Body of pancreas (tissue), 4 donors: ENCODE results near the gene PLA2G12B. TPM values are rescaled to one million over a fixed set of nuclear protein-coding genes. Genes with fewer than 3 reads are reported as not detected.

ENCODE experiments used
- ATAC-seq: fragments of 150-250 bp; one replicate; pipeline ENCODE4 v1.9.1; 2016
- DNase-seq, 4 donors: peaks; one replicate each; pipeline ENCODE4 v3.0.0-alpha.2; 2019
- H3K27ac ChIP-seq, 4 donors: fragments of 200-600 bp; sonication (generic); 1 replicate in 3 of 4; 2 replicates in 1 of 4; pipeline versions ENCODE4 v1.5.1 to v1.6.1; 2016 to 2019; ENCODE audit warnings: mild to moderate bottlenecking in 1 of 4, mixed read lengths in 1 of 4, moderate library complexity in 1 of 4
- H3K27me3 ChIP-seq, 2 donors: fragments of 200-600 bp; sonication (generic); one replicate each; pipeline ENCODE4 v1.6.0; 2016; ENCODE audit warnings: mild to moderate bottlenecking in 1 of 2
- H3K36me3 ChIP-seq, 2 donors: fragments of 200-600 bp; sonication (generic); replicated peaks in 1 of 2; 2 replicates each; pipeline ENCODE4 v1.5.1; 2016; ENCODE audit warnings: low read depth in 2 of 2; ENCODE audit not compliant: insufficient read depth in 1 of 2
- H3K4me1 ChIP-seq: fragments of 200-600 bp; sonication (generic); one replicate; pipeline ENCODE4 v1.6.0; 2016
- H3K4me3 ChIP-seq, 2 donors: fragments of 200-600 bp; sonication (generic); 1 replicate in 1 of 2; 2 replicates in 1 of 2; pipeline ENCODE4 v1.5.1; 2016 to 2019
- H3K9me3 ChIP-seq, 3 donors: fragments of 200-600 bp; sonication (generic); 1 replicate in 2 of 3; 2 replicates in 1 of 3; pipeline ENCODE4 v1.5.1; 2016
- POLR2A ChIP-seq, 3 donors: fragments of 450-650 bp; IDR thresholded peaks; one replicate each; pipeline ENCODE4 v1.6.1; 2016; ENCODE audit warnings: antibody characterized with exemption in 3 of 3, mild to moderate bottlenecking in 2 of 3
- WGBS, 2 donors: methylation state at CpG; one replicate each; pipeline ENCODE4 v1.1.5; 2017; 5-methylcytosine and 5-hydroxymethylcytosine counted together
- intact Hi-C: fragments of 100-400 bp; cut with DNase I; formaldehyde crosslinking; loops from one replicate; pipeline ENCODE4 v1.15.1; 2023
- total RNA-seq, 2 donors: library from RNA; depleted of rRNA; stranded (reverse); fragments of >200 nt; gene quantifications; one replicate each; pipeline ENCODE4 v1.1.0, GENCODE V29; 2016
- TF ChIP-seq, protein P1 (sequence below), 7 experiments: fragments of 450-650 bp in 4 of 7; fragments of 200-600 bp in 3 of 7; sonication (generic) in 3 of 7; IDR thresholded peaks; one replicate each; pipeline ENCODE4 v1.5.1; 2016 to 2019; ENCODE audit warnings: antibody characterized with exemption in 7 of 7

PLA2G12B gene
- total RNA-seq, 2 donors from 2014 or later, result not detected

DNA sequence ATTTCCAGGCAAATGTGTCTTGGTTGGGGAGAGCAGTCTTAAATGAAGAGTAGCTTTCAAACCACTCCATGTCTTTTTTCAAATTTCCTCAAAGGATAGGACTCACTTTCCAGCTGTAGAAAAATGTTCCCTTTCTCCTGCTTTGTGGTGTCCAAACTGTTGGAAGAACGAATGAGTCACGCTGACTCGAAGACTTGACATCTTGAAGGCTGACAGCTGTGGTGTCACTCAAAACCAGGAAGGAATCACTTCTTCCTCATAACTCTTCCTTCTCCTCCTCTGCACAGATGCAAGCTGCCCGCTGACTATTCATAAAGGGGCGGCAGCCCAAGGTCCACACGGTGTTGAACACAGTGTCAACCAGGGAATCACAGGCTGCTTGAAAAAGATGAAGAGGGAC, 19.2 kb downstream of the PLA2G12B start:
- TF ChIP-seq, protein P1, sequence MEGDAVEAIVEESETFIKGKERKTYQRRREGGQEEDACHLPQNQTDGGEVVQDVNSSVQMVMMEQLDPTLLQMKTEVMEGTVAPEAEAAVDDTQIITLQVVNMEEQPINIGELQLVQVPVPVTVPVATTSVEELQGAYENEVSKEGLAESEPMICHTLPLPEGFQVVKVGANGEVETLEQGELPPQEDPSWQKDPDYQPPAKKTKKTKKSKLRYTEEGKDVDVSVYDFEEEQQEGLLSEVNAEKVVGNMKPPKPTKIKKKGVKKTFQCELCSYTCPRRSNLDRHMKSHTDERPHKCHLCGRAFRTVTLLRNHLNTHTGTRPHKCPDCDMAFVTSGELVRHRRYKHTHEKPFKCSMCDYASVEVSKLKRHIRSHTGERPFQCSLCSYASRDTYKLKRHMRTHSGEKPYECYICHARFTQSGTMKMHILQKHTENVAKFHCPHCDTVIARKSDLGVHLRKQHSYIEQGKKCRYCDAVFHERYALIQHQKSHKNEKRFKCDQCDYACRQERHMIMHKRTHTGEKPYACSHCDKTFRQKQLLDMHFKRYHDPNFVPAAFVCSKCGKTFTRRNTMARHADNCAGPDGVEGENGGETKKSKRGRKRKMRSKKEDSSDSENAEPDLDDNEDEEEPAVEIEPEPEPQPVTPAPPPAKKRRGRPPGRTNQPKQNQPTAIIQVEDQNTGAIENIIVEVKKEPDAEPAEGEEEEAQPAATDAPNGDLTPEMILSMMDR (IDR thresholded peaks at IDR 0.05), result no peak
- TF ChIP-seq POLR2A (IDR thresholded peaks at IDR 0.05), result no peak
- Histone ChIP-seq H3K36me3 (no peaks in the 10 kb centered on the region), H3K9me3 (no peaks in the 10 kb centered on the region), H3K4me1 (no peaks in the 10 kb centered on the region), H3K27ac (no peak overlapping the region), H3K27me3 (no peaks in the 10 kb centered on the region), H3K4me3 (no peak overlapping the region)
- WGBS, 2 donors, result 88 to 91% methylated on average over 6 of the region's 6 CpGs
- DNase-seq, result no peak
- no peak for ATAC-seq
- intact Hi-C loops, result no loop called here

DNA sequence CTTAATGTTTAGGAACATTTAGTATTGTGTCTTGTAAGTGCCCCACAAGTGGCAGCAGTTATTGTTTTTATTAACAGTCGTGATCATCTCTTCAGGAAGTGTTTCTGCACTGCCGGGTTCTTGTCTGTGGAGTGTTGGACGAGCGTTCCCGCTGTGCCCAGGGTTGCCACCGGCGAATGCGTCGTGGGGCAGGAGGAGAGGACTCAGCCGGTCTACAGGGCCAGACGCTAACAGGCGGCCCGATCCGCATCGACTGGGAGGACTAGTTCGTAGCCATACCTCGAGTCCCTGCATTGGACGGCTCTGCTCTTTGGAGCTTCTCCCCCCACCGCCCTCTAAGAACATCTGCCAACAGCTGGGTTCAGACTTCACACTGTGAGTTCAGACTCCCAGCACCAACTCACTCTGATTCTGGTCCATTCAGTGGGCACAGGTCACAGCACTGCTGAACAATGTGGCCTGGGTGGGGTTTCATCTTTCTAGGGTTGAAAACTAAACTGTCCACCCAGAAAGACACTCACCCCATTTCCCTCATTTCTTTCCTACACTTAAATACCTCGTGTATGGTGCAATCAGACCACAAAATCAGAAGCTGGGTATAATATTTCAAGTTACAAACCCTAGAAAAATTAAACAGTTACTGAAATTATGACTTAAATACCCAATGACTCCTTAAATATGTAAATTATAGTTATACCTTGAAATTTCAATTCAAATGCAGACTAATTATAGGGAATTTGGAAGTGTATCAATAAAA, 22.2 kb downstream of the PLA2G12B start:
- H3K27me3 ChIP-seq, result no peaks in the 10 kb centered on the region
- DNase-seq (no peak), ATAC-seq (no peak)
- TF ChIP-seq, protein P1 (IDR thresholded peaks at IDR 0.05), result no peak
- no peak for TF ChIP-seq POLR2A (IDR thresholded peaks at IDR 0.05)
- no peaks in the 10 kb centered on the region for H3K36me3 ChIP-seq
- 81 to 88% methylated on average over 20 of the region's 20 CpGs for WGBS, 2 donors
- H3K9me3 ChIP-seq, result no peaks in the 10 kb centered on the region
- H3K27ac ChIP-seq, result no peak overlapping the region
- H3K4me3 ChIP-seq, result no peak overlapping the region
- no peaks in the 10 kb centered on the region for H3K4me1 ChIP-seq
- intact Hi-C loops, result no loop called here

DNA sequence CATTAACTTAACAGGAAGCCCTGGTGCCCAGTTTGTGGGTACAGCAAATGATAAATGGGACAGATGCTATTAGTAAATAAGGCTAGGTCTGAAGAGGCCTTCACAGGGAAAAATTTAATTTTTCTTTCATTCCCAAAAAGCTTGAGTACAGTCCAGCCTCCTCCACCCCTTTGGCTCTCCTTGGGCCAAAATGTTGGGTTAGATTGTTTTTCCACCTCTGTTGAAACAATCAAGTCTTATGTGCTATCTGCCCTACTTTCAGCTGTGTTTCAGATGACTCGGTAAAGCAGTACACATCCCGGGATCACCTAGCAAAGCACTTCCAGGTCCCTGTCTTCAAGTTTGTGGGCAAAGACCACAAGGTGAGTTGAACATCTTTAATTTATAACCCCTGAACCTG, 24.3 kb downstream of the PLA2G12B start:
- no peaks in the 10 kb centered on the region for H3K9me3 ChIP-seq
- H3K27me3 ChIP-seq, result no peaks in the 10 kb centered on the region
- no peak for TF ChIP-seq POLR2A (IDR thresholded peaks at IDR 0.05)
- TF ChIP-seq, protein P1 (IDR thresholded peaks at IDR 0.05), result no peak
- intact Hi-C loops, result no loop called here
- no peaks in the 10 kb centered on the region for H3K4me1 ChIP-seq
- H3K27ac ChIP-seq, result no peak overlapping the region
- no peaks in the 10 kb centered on the region for H3K36me3 ChIP-seq
- ATAC-seq (no peak), DNase-seq (no peak)
- WGBS, 2 donors, result 71 to 74% methylated on average over 2 of the region's 2 CpGs
- no peak overlapping the region for H3K4me3 ChIP-seq

DNA sequence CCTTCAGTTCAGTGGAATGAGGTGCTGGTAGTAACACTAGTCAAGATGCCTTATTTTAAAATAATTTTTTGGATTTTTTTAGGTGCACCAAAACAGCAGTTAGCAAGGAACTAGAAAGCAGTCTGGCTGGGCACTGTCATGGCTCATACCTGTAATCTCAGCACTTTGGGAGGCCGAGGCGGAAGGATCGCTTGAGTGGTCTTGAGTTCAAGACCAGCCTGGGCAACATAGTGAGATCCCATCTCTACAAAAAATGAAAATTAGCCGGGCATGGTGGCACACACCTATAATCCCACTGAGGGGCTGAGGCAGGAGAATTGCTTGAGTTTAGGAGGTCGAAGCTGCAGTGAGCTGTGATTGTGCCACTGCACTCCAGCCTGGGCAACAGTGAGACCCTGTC, 25.8 kb downstream of the PLA2G12B start:
- ATAC-seq (no peak), DNase-seq (no peak)
- H3K4me1 ChIP-seq, result no peaks in the 10 kb centered on the region
- no peaks in the 10 kb centered on the region for H3K36me3 ChIP-seq
- no peak overlapping the region for H3K27ac ChIP-seq
- H3K27me3 ChIP-seq, result no peaks in the 10 kb centered on the region
- TF ChIP-seq, protein P1 (IDR thresholded peaks at IDR 0.05), result no peak
- TF ChIP-seq POLR2A (IDR thresholded peaks at IDR 0.05), result no peak
- WGBS, 2 donors, result 90 to 95% methylated on average over 5 of the region's 5 CpGs
- H3K9me3 ChIP-seq, result no peaks in the 10 kb centered on the region
- H3K4me3 ChIP-seq, result no peak overlapping the region
- intact Hi-C loops, result no loop called here

DNA sequence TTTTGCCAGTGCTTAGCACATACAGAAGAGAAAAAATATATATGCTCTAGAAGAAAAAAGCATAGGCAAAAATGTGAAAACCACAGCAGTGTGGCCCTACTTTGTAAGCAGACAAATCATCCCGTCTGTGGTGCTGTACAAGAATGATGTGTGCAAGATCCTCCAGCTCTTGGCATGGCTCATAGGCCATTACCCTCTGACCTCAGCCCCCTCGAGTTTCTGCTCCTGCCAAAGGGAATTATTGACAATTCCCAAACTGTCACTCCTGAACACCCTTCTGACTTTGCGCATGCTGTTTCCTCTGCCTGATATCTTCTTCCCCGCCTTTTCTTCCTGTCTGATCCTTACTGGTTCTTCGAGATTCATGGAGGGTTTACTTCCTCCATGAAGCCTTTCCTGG, 27.1 kb downstream of the PLA2G12B start:
- Histone ChIP-seq H3K4me3 (no peak overlapping the region), H3K27me3 (no peaks in the 10 kb centered on the region), H3K4me1 (no peaks in the 10 kb centered on the region), H3K27ac (no peak overlapping the region), H3K9me3 (no peaks in the 10 kb centered on the region), H3K36me3 (no peaks in the 10 kb centered on the region)
- WGBS, 2 donors, result 72 to 74% methylated on average over 5 of the region's 5 CpGs
- TF ChIP-seq, protein P1 (IDR thresholded peaks at IDR 0.05), result no peak
- no peak for TF ChIP-seq POLR2A (IDR thresholded peaks at IDR 0.05)
- no peak for ATAC-seq
- intact Hi-C loops, result no loop called here
- no peak for DNase-seq
